Stimulated activated effector memory CD8-positive, alpha-beta T cell treated with anti-CD3 and anti-CD28 coated beads, Interleukin-12 subunit alpha, Interleukin-12 subunit beta, amount 100 ng/mL, for 72 hours (primary cell): Measurements from ENCODE around the gene SERPINF2.
A peak's percentile ranks its signal among the peaks of the same experiment; 100 is the strongest.

ENCODE experiments used
- ATAC-seq: fragments of 150-1000 bp; cut with Tn5 transposase; 2 replicates; pipeline ENCODE4 v1.10.0; 2021
- DNase-seq, 2 donors: peaks; one replicate each; pipeline ENCODE4 v3.0.0; 2021 to 2022; ENCODE audit warnings: low spot score in 2 of 2
- H3K27ac Mint-ChIP-seq: one replicate; pipeline ENCODE4 v1.8.0; 2022; ENCODE audit warnings: mild to moderate bottlenecking, mixed read lengths
- H3K36me3 Mint-ChIP-seq: one replicate; pipeline ENCODE4 v1.8.0; 2022; ENCODE audit warnings: mild to moderate bottlenecking, mixed read lengths
- H3K4me1 Mint-ChIP-seq: one replicate; pipeline ENCODE4 v1.8.0; 2022; ENCODE audit warnings: mixed read lengths
- H3K4me3 Mint-ChIP-seq: one replicate; pipeline ENCODE4 v1.8.0; 2022; ENCODE audit warnings: mild to moderate bottlenecking, mixed read lengths
- H3K9me3 Mint-ChIP-seq: one replicate; pipeline ENCODE4 v1.8.0; 2022; ENCODE audit warnings: mixed read lengths

SERPINF2 gene

GRCh38 chr17:1725642-1726511, 16.8 kb upstream of the SERPINF2 start:
- Mint-ChIP-seq H3K27ac (peak overlapping the region; percentile 37), H3K4me1 (peaks cover 41% of the 10 kb centered on the region), H3K36me3 (peaks cover 11% of the 10 kb centered on the region), H3K9me3 (no peaks in the 10 kb centered on the region), H3K4me3 (peak overlapping the region; percentile 73)
- DNase-seq (no peak), ATAC-seq (no peak)

DNA sequence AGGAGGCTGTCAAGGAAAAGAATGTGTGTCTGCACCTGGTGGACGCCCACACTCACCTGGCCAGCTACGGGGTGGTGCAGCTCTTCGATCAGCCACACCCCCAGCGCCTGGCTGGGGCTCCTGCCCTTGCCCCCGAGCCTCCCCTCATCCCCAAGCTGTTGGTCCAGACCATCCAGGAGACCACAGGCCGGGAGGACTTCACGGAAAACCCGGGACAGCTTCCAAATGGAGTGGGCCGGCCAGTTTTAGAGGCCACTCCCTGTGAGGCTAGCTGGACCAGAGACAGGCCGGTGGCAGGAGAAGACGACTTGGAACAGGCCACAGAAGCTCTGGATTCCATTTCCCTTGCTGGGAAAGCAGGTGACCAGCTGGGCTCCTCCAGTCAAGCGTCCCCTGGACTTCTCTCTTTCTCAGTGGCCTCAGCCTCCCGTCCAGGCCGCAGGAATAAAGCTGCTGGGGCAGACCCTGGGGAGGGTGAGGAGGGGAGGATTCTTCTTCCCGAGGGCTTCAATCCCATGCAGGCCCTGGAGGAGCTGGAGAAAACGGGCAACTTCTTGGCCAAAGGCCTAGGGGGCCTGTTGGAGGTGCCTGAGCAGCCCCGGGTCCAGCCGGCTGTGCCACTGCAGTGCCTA, 15.9 kb upstream of the SERPINF2 start:
- peaks cover 39% of the 10 kb centered on the region for H3K4me1 Mint-ChIP-seq
- ATAC-seq (no peak), DNase-seq (no peak)
- H3K4me3 Mint-ChIP-seq: no peak overlapping the region
- H3K27ac Mint-ChIP-seq: no peak overlapping the region
- H3K9me3 Mint-ChIP-seq: no peaks in the 10 kb centered on the region
- H3K36me3 Mint-ChIP-seq: peaks cover 11% of the 10 kb centered on the region

DNA sequence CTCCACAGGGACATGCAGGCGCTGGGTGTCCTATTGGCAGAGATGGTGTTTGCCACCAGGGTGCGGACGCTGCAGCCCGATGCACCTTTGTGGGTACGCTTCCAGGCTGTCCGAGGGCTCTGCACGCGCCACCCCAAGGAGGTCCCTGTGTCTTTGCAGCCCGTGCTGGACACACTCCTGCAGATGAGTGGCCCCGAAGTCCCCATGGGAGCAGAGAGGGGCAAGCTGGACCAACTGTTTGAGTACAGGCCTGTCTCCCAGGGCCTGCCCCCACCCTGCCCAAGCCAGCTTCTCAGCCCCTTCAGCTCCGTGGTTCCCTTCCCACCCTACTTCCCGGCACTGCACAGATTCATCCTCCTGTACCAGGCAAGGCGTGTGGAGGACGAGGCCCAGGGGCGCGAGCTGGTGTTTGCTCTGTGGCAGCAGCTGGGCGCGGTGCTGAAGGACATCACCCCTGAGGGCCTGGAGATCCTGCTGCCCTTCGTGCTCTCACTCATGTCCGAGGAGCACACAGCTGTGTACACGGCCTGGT, 15.3 kb upstream of the SERPINF2 start:
- H3K9me3 Mint-ChIP-seq: no peaks in the 10 kb centered on the region
- peaks cover 39% of the 10 kb centered on the region for H3K4me1 Mint-ChIP-seq
- peaks cover 11% of the 10 kb centered on the region for H3K36me3 Mint-ChIP-seq
- no peak overlapping the region for H3K27ac Mint-ChIP-seq
- H3K4me3 Mint-ChIP-seq: no peak overlapping the region
- DNase-seq (no peak), ATAC-seq (no peak)

GRCh38 chr17:1727876-1728630, 14.6 kb upstream of the SERPINF2 start:
- ATAC-seq (no peak), DNase-seq (no peak)
- peaks cover 11% of the 10 kb centered on the region for H3K36me3 Mint-ChIP-seq
- peak overlapping the region; percentile 78 for H3K27ac Mint-ChIP-seq
- no peak overlapping the region for H3K4me3 Mint-ChIP-seq
- peaks cover 33% of the 10 kb centered on the region for H3K4me1 Mint-ChIP-seq
- no peaks in the 10 kb centered on the region for H3K9me3 Mint-ChIP-seq

DNA sequence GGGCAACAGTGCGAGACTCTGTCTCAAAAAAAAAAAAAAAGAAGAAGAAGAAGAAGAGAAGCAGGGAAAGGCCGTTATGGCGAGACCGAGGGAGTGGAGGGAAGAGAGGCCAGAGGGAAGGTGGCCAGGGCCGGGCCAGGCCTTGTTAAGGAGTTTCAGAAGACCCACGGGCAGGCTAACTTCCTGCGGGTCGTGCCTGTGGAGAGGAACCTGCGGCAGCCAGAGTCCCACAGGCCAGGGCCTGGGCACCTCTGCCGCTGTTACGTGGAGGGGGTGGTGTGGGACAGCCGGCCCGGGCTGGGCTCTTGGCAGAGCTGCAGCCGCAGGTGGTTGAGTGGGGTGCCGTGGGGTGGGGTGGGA, 12.7 kb upstream of the SERPINF2 start:
- Mint-ChIP-seq H3K4me1 (peaks cover 35% of the 10 kb centered on the region), H3K36me3 (peaks cover 18% of the 10 kb centered on the region), H3K4me3 (no peak overlapping the region), H3K9me3 (no peaks in the 10 kb centered on the region), H3K27ac (peak overlapping the region; percentile 51)
- DNase-seq: no peak
- ATAC-seq: no peak

DNA sequence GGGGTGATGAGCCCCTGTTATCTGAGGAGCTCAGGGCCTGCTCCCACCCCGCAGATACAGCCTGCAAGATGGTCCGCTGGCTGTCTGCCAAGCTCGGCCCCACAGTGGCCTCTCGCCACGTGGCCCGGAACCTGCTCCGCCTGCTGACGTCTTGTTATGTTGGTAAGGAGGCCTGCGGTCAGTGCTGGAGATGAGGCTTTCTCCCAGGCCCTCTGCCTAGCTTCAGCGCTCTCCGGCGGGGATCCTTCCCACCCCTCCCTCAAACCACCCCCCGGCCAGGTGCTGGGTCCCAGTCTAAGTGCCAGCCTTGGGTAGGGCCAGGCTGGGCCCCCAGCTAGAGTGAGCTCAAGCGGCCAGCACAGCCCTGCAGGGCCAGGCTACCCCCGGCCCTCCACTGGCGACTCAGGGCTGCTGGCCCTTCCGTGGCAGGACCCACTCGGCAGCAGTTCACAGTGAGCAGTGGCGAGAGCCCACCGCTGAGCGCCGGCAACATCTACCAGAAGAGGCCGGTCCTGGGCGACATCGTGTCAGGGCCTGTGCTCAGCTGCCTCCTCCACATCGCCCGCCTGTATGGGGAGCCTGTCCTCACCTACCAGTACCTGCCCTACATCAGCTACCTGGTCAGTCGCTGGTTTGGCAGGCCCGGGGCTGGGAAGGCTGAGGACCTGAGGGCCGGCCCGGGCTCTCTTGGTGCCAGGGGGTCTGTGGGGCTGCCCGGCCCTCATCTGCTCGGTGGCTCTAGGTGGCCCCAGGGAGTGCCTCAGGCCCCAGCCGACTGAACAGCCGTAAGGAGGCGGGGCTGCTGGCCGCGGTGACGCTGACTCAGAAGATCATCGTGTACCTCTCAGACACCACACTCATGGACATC, 12.1 kb upstream of the SERPINF2 start:
- Mint-ChIP-seq H3K4me3 (no peak overlapping the region), H3K36me3 (peaks cover 15% of the 10 kb centered on the region), H3K4me1 (peaks cover 30% of the 10 kb centered on the region), H3K27ac (no peak overlapping the region), H3K9me3 (no peaks in the 10 kb centered on the region)
- ATAC-seq (peak; percentile 29), DNase-seq (no peak)

DNA sequence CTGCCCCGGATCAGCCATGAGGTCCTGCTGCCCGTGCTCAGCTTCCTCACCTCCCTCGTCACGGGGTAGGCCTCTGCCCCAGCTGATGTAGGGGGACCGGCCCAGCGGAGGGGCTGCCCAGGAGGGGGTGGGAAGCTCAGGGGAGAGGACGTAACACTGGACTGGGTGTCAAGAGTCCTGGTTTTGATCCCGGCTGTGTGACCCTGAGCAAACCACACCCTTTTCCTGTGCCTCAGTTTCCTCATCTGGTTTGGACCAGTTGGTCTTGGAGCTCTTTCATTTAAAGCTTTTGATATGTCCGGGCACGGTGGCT, 11.5 kb upstream of the SERPINF2 start:
- H3K27ac Mint-ChIP-seq: no peak overlapping the region
- ATAC-seq: no peak
- H3K9me3 Mint-ChIP-seq: no peaks in the 10 kb centered on the region

GRCh38 chr17:1732241-1732832, 10.3 kb upstream of the SERPINF2 start:
- peaks cover 11% of the 10 kb centered on the region for H3K36me3 Mint-ChIP-seq

More for the DNA sequence above, 11.5 kb upstream of the SERPINF2 start:
- H3K36me3 Mint-ChIP-seq: peaks cover 11% of the 10 kb centered on the region
- no peak overlapping the region for H3K4me3 Mint-ChIP-seq
- no peak for DNase-seq
- H3K4me1 Mint-ChIP-seq: peaks cover 26% of the 10 kb centered on the region

DNA sequence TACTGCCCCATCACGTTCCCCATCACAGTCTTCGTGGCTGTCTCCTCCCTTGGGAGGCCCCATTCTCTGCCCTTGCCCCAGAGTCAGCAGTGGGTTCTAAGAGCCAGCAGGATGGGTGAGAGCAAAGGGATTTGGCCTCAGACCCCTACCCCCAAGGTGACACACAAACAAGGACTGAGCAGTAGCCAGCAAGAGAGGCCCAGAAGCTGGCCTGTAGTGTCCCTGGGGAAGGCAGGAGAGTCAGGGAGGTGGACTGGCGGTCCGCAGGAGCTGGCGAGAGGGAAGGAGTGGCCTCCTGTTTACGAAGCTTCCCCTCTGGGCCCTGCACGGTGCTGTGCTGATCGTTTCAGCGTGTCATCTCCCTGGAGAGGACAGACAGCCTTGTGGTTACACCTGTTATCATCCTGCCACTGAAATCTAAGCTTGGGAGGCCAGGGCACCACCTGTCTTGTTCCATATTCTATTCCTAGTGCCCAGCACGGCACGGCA, 9.8 kb upstream of the SERPINF2 start:
- DNase-seq: no peak
- peaks cover 11% of the 10 kb centered on the region for H3K36me3 Mint-ChIP-seq
- H3K27ac Mint-ChIP-seq: peak overlapping the region; percentile 60
- no peak for ATAC-seq
- H3K4me3 Mint-ChIP-seq: no peak overlapping the region
- no peaks in the 10 kb centered on the region for H3K9me3 Mint-ChIP-seq
- H3K4me1 Mint-ChIP-seq: peaks cover 32% of the 10 kb centered on the region

More at GRCh38 chr17:1732241-1732832, 10.3 kb upstream of the SERPINF2 start:
- Mint-ChIP-seq H3K4me1 (peaks cover 33% of the 10 kb centered on the region), H3K4me3 (no peak overlapping the region), H3K9me3 (no peaks in the 10 kb centered on the region), H3K27ac (peak overlapping the region; percentile 60)
- ATAC-seq (no peak), DNase-seq (no peak)

DNA sequence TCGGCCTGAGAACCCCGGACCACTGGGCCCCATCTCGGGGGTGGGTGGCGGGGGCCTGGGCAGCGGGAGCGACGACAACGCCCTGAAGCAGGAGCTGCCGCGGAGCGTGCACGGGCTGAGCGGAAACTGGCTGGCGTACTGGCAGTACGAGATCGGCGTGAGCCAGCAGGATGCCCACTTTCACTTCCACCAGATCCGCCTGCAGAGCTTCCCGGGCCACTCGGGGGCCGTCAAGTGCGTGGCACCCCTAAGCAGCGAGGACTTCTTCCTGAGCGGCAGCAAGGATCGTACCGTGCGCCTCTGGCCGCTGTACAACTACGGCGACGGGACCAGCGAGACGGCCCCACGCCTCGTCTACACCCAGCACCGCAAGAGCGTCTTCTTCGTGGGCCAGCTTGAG, 8.9 kb upstream of the SERPINF2 start:
- H3K36me3 Mint-ChIP-seq: peaks cover 11% of the 10 kb centered on the region
- H3K4me3 Mint-ChIP-seq: no peak overlapping the region
- peaks cover 23% of the 10 kb centered on the region for H3K4me1 Mint-ChIP-seq
- H3K9me3 Mint-ChIP-seq: no peaks in the 10 kb centered on the region
- ATAC-seq (no peak), DNase-seq (no peak)
- no peak overlapping the region for H3K27ac Mint-ChIP-seq

DNA sequence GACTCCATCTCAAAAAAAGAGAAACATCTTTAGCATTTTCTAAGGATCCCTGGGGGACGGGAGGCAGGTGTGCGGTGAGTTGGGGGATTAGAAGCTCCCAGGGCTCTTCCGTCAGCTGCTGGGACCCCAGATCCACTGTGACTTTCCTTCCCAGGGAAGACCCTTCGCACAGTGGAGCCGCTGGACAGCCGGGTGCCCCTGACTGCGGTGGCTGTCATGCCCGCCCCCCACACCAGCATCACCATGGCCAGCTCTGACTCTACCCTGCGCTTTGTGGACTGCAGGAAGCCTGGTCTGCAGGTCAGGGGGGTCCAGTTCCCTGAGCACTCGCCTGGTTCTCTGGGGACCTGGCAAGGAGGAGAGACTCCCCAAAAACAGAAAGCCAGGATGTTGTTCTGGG, 7.3 kb upstream of the SERPINF2 start:
- peaks cover 12% of the 10 kb centered on the region for H3K4me1 Mint-ChIP-seq
- no peaks in the 10 kb centered on the region for H3K9me3 Mint-ChIP-seq
- DNase-seq (no peak), ATAC-seq (no peak)
- peaks cover 6% of the 10 kb centered on the region for H3K36me3 Mint-ChIP-seq
- H3K27ac Mint-ChIP-seq: peak overlapping the region; percentile 72
- H3K4me3 Mint-ChIP-seq: no peak overlapping the region

GRCh38 chr17:1735834-1736347, 6.8 kb upstream of the SERPINF2 start:
- H3K36me3 Mint-ChIP-seq: peaks cover 6% of the 10 kb centered on the region
- no peak overlapping the region for H3K4me3 Mint-ChIP-seq
- no peaks in the 10 kb centered on the region for H3K9me3 Mint-ChIP-seq
- no peak for ATAC-seq
- peak overlapping the region; percentile 72 for H3K27ac Mint-ChIP-seq
- peaks cover 12% of the 10 kb centered on the region for H3K4me1 Mint-ChIP-seq
- no peak for DNase-seq

GRCh38 chr17:1736348-1737281, 6.1 kb upstream of the SERPINF2 start:
- Mint-ChIP-seq H3K4me3 (peak overlapping the region; percentile 19), H3K4me1 (peaks cover 12% of the 10 kb centered on the region)
- no peak for DNase-seq

More at GRCh38 chr17:1736348-1737281, 6.1 kb upstream of the SERPINF2 start:
- ATAC-seq: peak; percentile 70
- H3K9me3 Mint-ChIP-seq: no peaks in the 10 kb centered on the region
- H3K36me3 Mint-ChIP-seq: peaks cover 6% of the 10 kb centered on the region
- peak overlapping the region; percentile 72 for H3K27ac Mint-ChIP-seq
